HTR-8/SVneo (cell line): ENCODE data around the gene PSG2.
"Not testable (repeated sequence)": the region's sequence is repeated elsewhere in the genome, so short reads cannot be mapped to it uniquely, and the experiment has no call there.

Experiments used
- DNase-seq: peaks from one replicate; pipeline ENCODE4 v3.0.0; 2011; ENCODE audit warnings: low spot score, mixed read lengths; ENCODE audit not compliant: insufficient read length
- FAIRE-seq: peaks from 2 replicates; lab custom pipeline; 2011; peaks lifted over from hg19 to GRCh38; lab: Jason Lieb, UNC

The PSG2 gene

GRCh38 chr19:43082601-43083000 lies at the start of gene PSG2:
PSG2 (minus strand) TSS chr19:43082701; CDS start chr19:43082569, 132 bp downstream.
- FAIRE-seq, DNase-seq: not testable (repeated sequence)

DNA sequence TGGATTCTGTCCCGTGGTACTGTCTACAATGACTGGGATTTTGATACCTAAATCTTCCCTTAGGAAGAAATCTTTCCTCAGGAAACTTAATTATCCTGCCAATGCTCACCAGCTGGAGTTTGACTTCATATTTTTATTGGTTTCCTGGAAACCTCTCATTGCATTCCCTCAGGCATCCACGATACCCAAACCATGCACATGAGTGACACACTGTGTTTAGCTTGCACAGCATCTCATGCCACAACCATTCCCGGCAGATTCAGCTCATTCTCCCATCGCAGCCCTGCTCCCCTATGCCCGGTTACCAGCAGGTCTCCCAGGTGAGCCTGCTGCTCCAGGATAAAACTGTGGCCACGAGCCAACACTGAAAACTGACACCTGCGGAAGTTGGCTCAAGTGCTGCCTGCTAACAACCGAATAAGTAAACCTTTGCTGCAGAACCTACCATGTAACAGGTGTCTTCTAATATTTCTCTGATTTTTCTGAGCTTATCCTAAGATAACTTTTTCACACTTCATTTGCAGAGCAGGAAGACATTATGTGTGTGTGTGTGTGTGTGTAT lies 48.9 kb upstream of the PSG2 start:
- DNase-seq: not testable (repeated sequence)
- peak; percentile 54 for FAIRE-seq

DNA sequence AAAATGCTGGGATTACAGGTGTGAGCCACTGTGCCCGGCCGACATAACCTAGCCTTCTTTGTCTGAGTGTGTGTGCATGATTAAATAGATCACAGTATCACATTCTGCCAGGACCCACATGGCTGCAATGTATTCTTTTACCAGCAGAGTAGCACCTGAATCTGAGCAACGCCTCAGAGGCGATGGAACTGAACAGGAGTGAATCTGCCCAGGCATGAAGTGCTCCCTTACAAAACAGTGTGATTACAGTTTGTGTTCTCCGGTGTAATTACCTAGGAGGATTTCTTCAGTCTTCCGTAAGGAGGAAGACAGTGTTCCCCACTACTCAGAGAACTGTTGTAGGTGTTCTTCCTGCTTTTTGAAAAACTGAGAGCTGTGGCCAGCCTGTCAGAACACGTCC lies 46.7 kb upstream of the PSG2 start:
- peak; percentile 71 for FAIRE-seq
- not testable (repeated sequence) for DNase-seq

DNA sequence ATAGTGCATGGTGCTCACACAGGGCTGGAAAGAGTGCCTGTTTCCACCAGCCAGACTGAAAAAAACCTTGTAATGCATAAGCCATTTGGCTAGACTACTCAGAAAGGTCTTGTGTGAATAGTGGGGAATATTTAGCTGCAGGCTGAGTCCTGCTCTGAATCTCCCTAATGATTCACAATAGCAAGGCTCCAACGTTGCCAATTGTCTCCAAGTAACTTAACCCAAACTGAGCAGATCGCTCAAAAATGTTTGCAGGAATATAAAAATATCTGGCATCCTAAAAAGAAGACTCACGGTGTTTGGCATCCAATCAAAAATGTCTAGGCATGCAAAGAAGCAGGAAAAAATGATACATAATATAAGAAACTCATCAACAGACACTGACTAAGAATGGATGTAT lies 44.8 kb upstream of the PSG2 start:
- DNase-seq, FAIRE-seq: not testable (repeated sequence)

GRCh38 chr19:43126720-43127119 lies 44.2 kb upstream of the PSG2 start:
- DNase-seq (no peak), FAIRE-seq (no peak)

DNA sequence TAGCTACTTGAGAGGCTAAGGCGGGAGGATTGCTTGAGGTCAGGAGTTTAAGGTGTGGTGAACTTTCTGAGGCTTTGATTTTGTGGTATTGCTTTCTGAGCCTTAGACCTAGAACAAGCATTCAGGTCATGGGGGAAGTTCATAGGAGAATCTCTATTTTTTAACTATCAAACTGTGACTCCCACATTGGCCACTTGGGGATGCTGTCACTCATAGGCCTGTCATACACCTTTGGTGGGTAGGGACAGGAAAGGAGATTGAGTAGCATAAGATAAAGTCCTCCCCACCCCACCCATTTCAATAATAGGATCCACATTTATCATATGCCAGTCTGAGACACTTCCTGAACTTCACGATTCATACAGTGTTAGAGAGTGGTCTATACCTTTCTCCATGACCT lies 41.9 kb upstream of the PSG2 start:
- FAIRE-seq: no peak

DNA sequence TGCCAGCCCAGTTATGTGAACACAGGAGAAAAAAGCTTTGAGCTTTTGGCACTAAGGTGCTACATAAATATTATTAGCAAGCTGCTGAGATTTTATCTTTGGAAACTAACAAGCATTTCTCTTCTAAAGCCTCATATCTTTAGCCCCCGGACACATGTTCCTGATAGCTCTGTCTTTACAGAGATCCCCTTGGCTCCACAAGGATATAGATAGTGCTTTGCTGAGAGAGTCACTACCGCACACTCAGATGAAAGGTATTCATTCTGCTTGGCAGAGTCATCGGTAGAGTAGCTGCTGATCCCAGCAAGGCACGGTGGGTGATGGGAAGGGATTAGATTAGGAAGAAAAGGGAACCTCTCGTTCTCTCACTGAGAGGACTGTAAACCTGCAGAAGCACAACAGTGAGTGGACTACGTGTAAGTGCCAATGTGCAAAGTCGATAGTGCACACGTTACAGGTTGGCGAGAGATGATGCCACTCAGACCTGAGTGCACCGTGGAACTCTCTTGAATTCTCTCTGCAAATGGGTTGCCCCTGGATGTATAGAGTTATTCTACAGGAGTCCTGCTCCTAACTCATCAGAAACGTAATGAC lies 38.0 kb upstream of the PSG2 start:
- FAIRE-seq: peak; percentile 4
- not testable (repeated sequence) for DNase-seq

More for the DNA sequence above, 41.9 kb upstream of the PSG2 start:
- no peak for DNase-seq

DNA sequence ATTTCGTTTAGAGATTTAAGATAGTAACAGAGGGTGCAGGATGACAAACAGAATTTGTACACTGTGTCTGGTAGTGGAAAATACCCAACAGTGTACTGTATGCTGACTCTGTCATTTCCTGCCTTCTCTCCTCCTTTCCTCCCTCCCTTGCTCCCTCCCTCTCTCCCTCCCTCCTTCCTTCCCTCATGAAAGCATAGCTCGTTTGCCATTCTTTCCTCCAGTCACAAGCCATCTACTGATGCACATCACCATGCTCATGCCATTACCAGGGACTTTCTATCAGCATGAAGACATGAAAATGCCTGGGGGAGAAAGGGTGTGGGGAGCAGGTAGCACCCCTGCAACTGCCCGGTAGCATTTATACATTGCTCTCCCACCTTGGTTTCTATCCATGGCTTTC lies 37.0 kb upstream of the PSG2 start:
- not testable (repeated sequence) for DNase-seq
- FAIRE-seq: peak; percentile 26

- not testable (repeated sequence) for DNase-seq, FAIRE-seq
These were observed 33.9 kb upstream of the PSG2 start for GRCh38 chr19:43116421-43116820.

- DNase-seq, FAIRE-seq: not testable (repeated sequence)
These were observed 33.0 kb upstream of the PSG2 start for GRCh38 chr19:43115548-43115947.

GRCh38 chr19:43115064-43115463 lies 32.6 kb upstream of the PSG2 start:
- FAIRE-seq: not testable (repeated sequence)

DNA sequence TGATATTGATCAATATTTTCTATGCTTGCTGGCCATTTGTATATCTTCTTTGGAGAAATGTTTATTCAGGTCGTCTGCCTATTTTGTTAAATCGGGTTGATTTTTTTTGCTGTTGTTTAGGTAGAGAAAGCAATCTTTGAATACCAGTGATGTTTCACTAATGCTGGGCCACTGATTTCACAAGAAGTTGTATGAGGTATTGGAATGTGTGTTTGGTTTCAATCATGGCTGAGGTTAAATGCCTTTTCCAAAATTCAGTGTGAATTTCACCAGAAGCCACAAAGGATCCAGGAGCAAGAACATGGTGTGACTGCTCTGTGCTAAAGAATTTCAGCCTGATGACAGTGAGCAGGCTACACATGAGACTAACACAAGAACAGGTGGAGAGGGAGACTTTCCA lies 32.1 kb upstream of the PSG2 start:
- not testable (repeated sequence) for DNase-seq, FAIRE-seq

More at GRCh38 chr19:43115064-43115463, 32.6 kb upstream of the PSG2 start:
- not testable (repeated sequence) for DNase-seq

DNA sequence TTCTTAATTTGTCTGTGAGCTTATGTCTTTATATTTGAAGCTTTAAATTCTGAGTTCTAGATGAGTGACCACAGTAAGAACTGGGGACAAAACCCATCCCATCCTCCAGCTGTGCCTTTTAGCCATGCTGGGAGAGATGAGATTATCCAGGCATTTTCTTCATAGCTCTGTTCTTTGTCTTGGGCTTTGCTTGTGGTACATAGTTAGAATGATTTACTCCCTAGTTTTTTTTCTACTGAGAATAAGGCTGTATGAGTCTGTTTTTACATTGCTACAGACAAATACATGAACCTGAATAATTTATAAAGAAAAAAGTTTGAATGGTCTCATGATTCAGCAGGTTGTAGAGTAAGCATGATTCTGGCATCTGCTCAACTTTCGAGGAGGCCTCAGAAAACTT lies 24.9 kb upstream of the PSG2 start:
- not testable (repeated sequence) for FAIRE-seq, DNase-seq

DNA sequence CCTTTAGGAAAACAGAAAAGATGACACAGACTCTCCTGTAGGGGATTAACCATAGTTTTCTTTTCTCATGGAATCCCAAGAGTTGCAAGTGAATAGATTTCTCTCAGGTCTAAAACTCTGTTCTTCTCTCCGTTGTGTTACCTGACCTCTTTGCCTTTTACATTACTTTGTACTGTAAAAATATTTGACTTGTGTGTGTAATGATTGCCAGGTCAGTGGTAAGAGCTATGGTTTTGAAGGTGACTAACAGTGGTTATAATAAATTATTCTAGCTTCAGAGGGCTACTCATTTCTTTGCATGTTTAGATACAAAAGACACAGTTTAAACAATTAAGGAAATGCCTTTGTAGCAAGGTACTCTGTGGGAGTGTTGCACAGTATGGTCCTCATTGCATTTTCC lies 23.0 kb upstream of the PSG2 start:
- DNase-seq (no peak), FAIRE-seq (no peak)

DNA sequence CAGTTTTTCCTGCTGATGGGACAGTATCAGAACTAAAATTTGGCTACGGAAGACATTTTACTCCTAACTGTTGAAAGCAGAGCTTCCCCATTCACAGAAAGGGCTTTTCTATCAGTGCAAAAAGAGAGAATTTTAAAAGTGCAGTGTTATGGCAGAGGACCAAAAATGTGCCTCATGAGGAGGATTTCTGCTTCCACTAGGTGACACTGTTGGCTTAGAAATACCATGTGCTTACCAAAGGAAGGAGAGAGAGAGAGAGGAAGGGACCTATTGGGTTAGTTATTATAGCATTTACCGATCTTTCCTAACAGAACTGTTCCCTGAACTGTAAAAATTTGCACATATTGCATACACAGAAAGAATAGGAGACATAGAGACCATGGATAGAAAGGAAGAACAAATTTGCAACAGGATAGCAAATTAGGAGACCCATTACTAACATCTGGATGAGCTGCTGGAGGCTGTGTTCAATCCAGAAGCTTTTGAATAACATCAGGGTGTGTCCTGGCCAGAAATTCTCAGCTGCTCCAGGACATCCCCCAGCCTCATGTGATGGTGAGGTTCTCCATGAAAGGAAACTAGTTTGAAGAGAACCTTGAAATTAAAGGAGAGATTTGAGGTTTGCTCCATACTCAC lies 21.8 kb upstream of the PSG2 start:
- peak; percentile 13 for FAIRE-seq

GRCh38 chr19:43101950-43102349 lies 19.4 kb upstream of the PSG2 start:
- DNase-seq: no peak
- no peak for FAIRE-seq

More for the DNA sequence above, 21.8 kb upstream of the PSG2 start:
- not testable (repeated sequence) for DNase-seq

GRCh38 chr19:43098416-43098815 lies 15.9 kb upstream of the PSG2 start:
- DNase-seq, FAIRE-seq: not testable (repeated sequence)

- FAIRE-seq, DNase-seq: not testable (repeated sequence)
These were observed 5.3 kb upstream of the PSG2 start for GRCh38 chr19:43087702-43088340.

- not testable (repeated sequence) for FAIRE-seq
These were observed 3.5 kb upstream of the PSG2 start for GRCh38 chr19:43085796-43086530.

More at GRCh38 chr19:43085796-43086530, 3.5 kb upstream of the PSG2 start:
- not testable (repeated sequence) for DNase-seq
